ENCODE data around the gene PTX4.

The PTX4 gene, protein sequence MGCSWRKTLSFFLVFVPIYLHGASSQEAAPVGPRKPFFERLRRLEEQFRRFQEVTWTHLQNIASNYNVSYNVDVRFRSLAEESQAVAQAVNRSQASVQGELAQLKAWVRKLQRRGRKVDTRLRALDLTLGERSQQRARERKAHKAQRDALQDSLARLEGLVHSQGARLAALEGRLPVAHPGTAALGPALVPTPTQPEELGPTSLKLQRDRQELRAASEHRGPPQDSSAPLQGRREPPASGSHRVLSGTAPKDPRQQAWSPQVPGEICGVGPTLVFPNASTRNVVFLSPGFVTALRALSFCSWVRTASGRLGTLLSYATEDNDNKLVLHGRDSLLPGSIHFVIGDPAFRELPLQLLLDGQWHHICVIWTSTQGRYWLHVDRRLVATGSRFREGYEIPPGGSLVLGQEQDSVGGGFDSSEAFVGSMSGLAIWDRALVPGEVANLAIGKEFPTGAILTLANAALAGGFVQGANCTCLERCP

DNA sequence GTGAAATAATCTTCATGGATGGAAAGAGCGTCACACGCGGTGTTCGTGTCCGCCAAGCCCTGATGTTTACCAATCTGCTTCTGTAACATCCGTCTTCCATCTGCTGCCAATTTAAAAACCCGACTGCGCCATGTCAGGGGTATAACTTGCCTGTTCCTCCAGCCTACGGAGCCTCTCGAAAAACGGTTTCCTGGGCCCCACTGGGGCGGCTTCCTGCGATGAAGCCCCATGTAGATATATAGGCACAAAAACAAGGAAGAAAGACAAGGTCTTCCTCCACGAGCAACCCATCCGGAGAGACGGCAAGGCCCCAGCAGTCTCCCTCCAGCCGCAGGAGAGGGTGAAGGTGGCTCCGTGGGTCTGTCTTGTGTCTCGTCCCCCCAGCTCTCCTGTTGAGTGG, at the start of gene PTX4:
Gene PTX4, minus strand, starts transcription at position 326 of the 400 bp plus-strand sequence. Its CDS starts 35 bp downstream, at position 291.
- DNase-seq = no peak

DNA sequence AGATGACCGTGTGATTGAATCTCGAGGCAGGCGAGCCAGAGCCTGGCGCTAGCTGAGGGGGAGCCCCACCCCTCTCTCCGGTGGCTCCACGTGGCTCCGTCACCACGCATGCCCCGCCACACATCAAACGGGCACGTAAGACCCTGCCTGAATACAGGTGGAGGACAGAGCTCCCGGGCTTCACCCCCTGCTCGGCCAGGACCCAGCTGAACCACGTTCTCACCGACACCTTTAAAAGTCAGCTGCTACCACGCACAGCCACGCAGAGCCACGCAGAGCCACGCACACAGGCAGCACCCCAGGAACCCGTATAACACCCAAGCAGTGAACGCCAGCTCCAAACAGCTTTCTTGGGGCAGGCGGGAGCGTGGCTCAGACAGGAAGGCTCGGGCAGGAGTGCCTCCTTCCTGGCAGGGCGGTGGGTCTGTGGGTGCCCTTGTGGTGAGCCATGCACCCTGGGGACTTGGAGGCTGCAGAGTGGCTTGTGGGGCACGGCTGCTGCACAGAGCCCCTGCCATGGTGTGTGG, 49.1 kb upstream of the PTX4 start:
- DNase-seq = no peak

DNA sequence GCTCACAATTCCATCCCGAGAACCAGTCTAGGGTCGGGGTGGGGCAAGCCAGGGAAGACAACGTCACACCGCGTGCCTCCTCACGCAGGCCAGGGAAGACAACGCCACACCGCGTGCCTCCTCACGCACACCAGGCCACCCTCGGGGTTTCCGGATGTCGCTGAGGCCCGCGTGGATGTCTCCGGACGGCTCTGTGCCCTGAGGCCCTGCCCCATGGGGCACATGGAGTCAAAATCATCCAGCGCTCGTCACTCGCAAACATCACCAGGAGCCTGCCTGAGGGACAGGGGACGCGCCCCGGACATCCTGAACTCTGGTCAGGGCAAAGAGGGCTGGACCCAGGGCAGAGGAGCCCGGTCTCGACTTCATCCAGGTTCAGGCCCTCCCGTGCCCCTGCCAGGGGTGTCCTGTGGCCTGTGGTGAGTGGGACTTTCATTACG, 48.4 kb upstream of the PTX4 start:
- DNase-seq = no peak

- DNase-seq = no peak
These were observed 47.9 kb upstream of the PTX4 start for GRCh38 chr16:1536601-1537000.

- peak; percentile 7 for DNase-seq
These were observed 46.9 kb upstream of the PTX4 start for GRCh38 chr16:1535391-1536291.

DNA sequence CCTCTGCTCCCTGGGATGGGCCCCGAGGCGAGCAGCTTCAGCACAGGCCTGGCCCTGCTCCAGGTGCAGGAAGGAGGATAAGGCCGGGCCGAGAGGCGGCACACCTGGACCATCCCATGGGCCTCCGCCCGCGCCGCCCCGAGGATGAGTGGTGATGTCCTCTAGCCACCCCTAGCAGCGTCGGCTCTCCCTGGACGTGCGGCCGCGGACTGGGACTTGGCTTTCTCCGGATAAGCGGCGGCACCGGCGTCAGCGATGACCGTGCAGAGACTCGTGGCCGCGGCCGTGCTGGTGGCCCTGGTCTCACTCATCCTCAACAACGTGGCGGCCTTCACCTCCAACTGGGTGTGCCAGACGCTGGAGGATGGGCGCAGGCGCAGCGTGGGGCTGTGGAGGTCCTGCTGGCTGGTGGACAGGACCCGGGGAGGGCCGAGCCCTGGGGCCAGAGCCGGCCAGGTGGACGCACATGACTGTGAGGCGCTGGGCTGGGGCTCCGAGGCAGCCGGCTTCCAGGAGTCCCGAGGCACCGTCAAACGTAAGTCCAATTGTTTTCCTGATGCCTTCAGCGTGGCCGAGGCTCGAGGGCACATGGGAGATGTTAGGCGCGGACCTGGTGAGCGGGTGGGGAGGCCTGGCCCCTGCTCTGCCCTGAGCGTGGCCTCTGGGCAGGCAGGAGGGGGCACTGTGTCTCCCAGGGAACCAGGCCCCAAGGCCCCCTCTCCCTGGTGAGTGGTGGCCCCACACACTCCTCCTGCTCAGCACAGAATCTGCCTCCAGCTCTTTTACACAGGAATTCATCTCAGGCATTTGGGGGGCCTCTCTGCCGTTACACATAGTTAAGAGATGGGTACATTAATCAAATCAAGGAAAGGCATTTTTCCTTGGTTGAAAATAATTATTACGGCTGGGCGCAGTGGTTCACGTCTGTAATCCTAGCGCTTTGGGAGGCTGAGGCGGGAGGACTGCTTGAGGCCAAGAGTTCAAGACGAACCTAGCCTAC, 45.6 kb upstream of the PTX4 start:
- DNase-seq = no peak

DNA sequence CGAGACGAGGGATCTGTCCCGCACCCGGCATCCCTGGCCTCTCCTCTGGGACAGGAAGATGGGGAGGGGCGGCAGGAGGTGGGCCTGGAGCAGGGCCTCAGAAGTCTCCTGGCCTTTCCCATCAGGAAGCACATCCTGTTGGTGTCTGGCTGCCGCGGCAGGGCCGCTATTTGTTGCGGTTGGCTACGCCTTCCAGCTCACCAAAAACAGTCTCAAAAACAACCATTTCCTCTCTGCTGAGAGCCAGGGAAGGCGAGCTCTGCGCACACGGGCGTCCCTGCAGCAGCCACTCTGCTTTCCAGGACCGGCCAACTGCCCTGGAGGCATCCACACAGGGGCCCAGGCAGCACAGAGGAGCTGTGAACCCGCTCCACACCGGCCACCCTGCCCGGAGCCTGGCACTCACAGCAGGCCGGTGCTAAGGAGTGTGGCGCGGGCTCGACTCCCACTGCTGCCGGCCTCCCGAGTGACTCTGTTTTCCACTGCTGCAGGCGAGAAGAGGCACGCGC, 44.8 kb upstream of the PTX4 start, which contains the start of gene TMEM204:
Gene TMEM204, plus strand, starts transcription at position 224 of the 509 bp plus-strand sequence. CDS start 610 bp downstream, outside the sequence.
- peak; percentile 37 for DNase-seq

GRCh38 chr16:1532771-1533170, 44.0 kb upstream of the PTX4 start:
- no peak for DNase-seq

DNA sequence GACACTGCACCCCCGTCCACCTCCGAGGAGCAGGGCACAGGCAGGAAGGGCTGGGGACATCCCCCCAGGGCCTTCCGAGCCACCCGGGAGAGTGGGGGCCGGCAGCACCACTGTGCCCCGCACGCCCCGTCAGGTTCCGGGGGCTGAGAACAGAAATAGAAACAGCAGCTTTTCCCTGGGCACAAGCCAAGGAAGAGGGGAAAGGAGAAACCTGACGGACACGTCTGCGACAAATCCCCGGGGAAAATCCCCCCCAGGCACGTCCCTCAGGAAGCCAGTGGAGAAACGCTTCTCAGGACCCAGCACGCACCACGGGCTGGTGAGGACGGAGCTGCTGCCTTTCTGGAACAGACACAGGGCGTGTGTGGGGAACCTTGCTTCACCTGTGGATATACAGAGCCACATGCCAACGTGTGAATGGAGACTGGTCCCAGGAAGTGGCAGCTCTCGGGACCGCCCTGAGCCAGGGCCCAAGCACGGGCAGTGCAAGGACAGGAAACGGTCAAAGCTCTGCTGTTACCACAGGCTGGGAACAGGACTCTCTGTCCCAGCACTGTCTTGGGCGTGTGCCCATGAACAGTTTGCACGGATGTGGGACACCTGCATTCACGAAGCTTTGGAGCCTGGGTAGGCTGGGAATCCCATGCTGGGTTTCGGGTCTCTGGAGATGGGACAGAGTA, 43.5 kb upstream of the PTX4 start:
- DNase-seq = no peak

DNA sequence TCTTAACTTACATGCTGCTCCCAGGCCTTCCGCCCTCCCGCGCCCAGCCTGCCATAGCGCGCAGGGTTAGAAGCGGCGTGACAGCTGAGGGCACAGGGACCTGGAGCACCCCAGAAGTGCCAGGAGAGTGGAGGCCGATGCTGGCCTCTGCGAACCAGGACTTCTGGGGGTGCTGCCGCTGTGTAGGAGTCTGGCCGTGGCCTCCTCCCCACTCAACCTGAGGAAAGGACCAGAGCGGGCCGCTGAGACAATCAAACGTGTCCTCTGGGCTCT, 42.8 kb upstream of the PTX4 start:
- DNase-seq = no peak

DNA sequence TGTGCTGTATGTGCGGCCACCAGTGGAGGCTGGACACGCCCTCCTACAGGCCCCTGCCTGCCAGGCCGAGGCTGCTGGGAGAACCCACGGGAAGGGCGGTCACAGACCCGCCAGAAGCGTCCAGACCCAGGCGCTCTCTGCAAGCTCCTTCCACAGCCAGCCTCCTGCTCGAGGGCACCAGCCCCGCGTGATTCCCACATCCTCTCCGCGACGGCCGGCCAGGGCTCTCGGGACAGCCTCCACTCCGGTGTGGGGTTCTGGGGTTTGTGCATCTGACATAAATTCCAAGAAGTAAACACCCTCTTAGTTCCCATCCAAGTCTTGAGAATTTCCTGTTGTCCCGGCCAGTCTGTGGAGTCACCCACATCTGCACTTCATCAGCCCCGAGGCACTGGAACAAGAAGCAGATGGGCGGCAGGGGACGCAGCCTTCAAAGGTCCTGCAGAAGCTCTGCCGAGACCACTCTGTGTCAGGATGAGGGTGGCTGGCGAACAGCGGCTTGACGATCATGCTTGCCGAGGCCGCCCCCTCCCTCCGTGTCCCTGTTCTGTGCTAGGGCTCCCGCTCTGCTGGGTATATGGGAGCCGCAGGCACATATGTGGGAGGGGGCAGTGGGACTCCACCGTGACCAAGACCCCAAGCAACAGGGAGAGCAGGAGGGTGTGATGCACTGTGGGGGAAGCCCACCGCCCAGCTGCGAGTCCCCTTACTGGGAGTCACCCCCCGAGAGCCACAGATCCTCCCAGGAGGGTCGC, 42.3 kb upstream of the PTX4 start:
- no peak for DNase-seq

GRCh38 chr16:1530349-1530882, 41.7 kb upstream of the PTX4 start:
- no peak for DNase-seq

DNA sequence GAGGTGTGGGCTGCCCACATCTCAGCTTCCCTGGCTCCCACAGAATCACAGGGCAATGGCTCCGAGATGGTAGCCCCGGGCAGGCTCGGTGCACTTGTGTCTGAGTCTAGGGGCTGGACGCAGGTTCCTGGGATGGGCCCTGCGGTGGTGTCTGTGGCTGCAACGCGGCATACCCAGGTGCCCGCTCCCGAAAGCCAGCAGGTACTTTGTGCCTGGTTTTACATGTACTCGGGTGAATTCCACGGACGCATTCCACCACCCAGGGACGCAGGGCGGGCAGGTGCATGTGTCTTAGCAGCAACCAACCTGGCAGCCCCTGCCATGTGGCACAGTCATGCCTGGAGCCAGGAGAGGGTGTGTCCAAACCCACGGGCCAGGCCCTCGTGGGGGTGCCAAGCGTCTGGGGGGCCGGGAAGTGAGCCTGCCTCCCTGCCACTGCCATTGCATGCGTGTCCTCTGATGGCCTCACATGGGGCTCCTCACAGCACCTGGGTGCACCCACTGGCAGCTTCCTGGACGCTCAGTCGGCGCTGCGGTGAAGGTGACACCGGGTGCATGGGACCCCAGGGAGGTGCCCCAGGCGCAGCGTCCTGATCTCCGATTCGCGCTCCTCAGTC, 40.3 kb upstream of the PTX4 start:
- no peak for DNase-seq

DNA sequence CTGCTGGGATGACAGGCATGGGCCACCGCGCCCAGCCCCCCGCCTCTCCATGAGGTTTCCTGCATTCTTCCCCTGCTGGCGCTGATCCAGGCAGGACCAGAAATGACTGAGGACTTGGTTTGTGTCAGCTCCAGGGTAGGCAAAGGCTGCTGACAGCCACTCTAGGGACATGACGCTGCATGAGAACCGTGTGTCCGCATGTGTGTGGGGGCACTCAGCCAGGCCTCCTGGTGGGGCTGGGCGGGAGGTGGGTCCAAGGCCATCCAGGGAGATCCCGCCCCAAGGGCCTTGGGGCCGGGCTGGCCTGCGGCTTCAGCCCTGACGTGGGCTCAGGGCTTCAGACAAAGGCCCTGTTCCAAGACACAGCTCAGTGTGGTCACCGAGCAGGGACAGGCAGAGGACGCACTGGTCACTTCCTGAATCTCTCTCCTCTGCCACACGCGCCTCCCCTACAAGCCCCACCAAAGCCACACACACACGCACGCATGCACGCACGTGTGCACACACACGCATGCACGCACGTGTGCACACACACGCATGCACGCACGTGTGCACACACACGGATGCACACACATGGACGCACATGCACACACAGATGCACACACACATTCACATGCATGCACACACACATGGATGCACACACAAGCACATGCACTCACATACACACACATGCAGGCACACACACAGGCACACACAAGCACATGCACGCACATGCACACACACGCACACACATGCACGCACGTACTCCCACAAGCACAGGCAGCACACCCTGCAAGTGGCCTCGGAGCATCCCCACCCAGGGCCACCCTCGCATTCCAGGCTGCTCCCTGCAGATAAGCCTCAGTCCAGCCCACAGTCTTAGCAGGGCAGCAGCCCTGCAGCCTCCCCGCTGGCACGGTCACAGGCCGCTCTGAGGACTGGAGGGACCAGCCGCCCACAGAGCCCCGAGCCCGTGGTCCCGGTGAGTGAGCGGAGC, 39.4 kb upstream of the PTX4 start:
- no peak for DNase-seq

DNA sequence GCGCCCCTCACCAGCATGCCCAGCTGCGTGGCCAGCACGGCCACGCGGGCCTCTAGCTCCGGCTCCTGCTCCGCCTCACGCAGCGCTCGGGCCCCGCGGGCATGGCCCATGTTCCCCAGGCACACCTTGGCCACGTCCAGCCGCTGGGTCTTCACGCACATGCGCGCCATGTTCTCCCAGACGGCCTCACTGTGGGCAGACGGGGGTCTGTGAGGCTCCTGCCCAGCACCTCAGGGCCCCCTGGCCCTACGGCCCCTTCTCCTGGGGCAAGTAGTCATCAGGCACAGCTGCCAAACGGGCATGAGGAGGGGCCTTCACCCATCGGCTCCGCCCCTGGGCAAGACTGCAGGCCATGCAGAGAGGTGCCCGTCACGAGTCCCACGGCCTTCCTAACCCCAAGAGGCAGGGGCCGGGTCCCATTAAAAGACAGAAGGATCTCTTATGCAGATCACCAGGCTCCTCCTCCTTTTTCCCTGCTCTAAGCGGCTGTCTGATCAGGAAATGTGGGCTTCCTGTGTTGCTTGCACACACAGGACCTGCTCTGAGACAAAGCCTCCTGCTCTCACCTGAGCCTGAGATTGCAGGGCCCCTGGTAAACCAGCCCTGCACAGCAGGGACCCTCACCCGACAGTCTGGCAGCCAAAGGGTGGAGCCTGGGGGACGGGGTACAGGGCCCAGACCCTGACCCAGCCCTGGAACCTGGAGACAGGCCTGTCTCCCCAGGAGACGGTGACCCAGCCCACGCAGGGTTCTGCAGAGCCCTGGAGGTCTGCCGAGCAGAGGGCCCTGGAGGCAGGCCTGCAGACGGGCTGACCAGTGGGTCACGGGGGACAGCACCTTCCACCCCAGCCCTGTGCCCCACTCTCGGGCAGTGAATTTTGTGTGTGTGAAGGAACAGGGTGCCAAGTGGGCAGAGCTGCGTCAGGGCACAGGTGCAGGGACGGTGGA, 38.1 kb upstream of the PTX4 start:
- DNase-seq = no peak

- DNase-seq = no peak
These were observed 37.3 kb upstream of the PTX4 start for GRCh38 chr16:1525871-1526607.

DNA sequence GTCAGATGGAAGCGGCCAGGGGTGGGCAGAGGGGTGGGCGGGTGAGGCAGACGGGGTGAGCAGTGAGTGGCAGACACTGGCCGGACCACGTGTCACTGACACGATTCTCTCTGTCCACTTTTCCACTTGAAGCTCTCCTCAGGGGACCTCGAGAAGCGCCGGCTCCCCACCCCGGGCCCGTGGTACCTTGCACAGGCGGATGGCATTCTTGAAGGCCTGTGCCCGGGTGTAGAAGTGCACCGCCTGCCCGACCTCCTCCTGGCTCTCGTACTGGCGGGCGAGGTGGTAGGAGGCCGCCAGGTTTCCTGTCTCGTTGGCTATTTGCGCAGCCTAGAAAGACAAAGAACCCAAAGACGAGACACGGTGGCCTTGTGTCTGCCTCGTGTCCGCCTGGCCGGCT, 35.6 kb upstream of the PTX4 start:
- no peak for DNase-seq

Data from MV-4-11 (cell line).